ENCODE measurements around the gene FIZ1. TPM values are rescaled to one million over a fixed set of nuclear protein-coding genes. Genes with fewer than 3 reads are reported as not detected.

Gene FIZ1
- total and polyA plus RNA-seq, 2 of the 4 experiments (the other 2 are of a cell fraction) = 1.3 to 5.9 TPM

GRCh38 chr19:55619286-55619685 lies 20.0 kb upstream of the FIZ1 start:
- H2AK5ac ChIP-seq (ENCODE audit: low read depth, low read length) = no peak overlapping the region
- 67% methylated on average over 1 of the region's 3 CpGs; no CpG with 5 or more reads in 1 of the 2 experiments for WGBS, 2 experiments (ENCODE audit: extremely low coverage in 2 of 2, insufficient read length in 1 of 2)
- H2BK5ac ChIP-seq (ENCODE audit: low read depth, low read length, poor library complexity, severe bottlenecking) = no peak overlapping the region
- intact Hi-C loops (cut with micrococcal nuclease) = no loop called here
- H3K4me3 ChIP-seq (ENCODE audit: insufficient read depth, low read depth, low read length) = no peak overlapping the region
- H3K9me3 ChIP-seq (ENCODE audit: control insufficient read depth, insufficient read depth, low read length) = no peaks in the 10 kb centered on the region
- ChIA-PET POLR2A (ENCODE audit: unreplicated experiment) (no interaction called here), CTCF (interaction anchor here (0.6 to 2.4 kb wide), 5 partner anchors 12 to 116 kb away, joined by 4 to 11 read pairs (median 4); partner anchors contain the start of gene ZNF865)
- H4K8ac ChIP-seq (ENCODE audit: low read depth in 2 of 2, low read length in 2 of 2) = no peak overlapping the region
- ATAC-seq (ENCODE audit: low read depth) (peak; percentile 40), DNase-seq (peak; percentile 61)
- no peak overlapping the region for H2BK20ac ChIP-seq (ENCODE audit: low read depth, low read length)
- peaks cover 15% of the 10 kb centered on the region; the same call in 1 of the 2 replicates for H3K9me1 ChIP-seq (ENCODE audit: insufficient read depth, low read length)
- no peak overlapping the region for H2BK120ac ChIP-seq (ENCODE audit: low read depth, low read length)
- no peak overlapping the region for H2BK15ac ChIP-seq (ENCODE audit: low read depth, low read length)
- H3K18ac ChIP-seq (ENCODE audit: low read depth, low read length) = no peak overlapping the region
- H3K14ac ChIP-seq (replicated peaks; ENCODE audit: low read depth, low read length) = no peak overlapping the region
- H3K79me1 ChIP-seq (ENCODE audit: low read depth in 1 of 2, low read length in 2 of 2) = peaks cover 15 to 48% of the 10 kb centered on the region in 2 experiments
- H3K56ac ChIP-seq (ENCODE audit: extremely low read depth, insufficient read depth, low read length) = no peak overlapping the region
- H4K20me1 ChIP-seq (ENCODE audit: insufficient read depth, low read length) = peaks cover 17% of the 10 kb centered on the region; the same call in 1 of the 2 replicates
- no peak overlapping the region for H3K23ac ChIP-seq (ENCODE audit: low read depth, low read length)
- no peak overlapping the region for H3K9ac ChIP-seq (ENCODE audit: low read depth, low read length)
- dilution Hi-C loops (cut with HindIII; ENCODE audit: low sequenced_read_pairs, unreplicated experiment) = no loop called here
- no TSS peak for BruUV-seq (replicated peaks)
- no peaks in the 10 kb centered on the region for H3K27me3 ChIP-seq (ENCODE audit: control insufficient read depth, insufficient read depth, low read length)
- H2AFZ ChIP-seq (replicated peaks; ENCODE audit: low read length, poor library complexity) = no peak overlapping the region
- H3K4ac ChIP-seq (ENCODE audit: low read depth, low read length) = no peak overlapping the region
- TF ChIP-seq CHD1 (IDR thresholded peaks at IDR 0.05; ENCODE audit: low read depth, low read length) = no peak
- TF ChIP-seq CEBPB (IDR thresholded peaks at IDR 0.05; ENCODE audit: low read depth, low read length) = peak; percentile 81
- no peak overlapping the region for H4K91ac ChIP-seq (ENCODE audit: insufficient read depth, low read depth, low read length)
- H3K27ac ChIP-seq (ENCODE audit: insufficient read depth, low read length) = peak overlapping the region; percentile 14; the same call in 1 of the 2 replicates
- no peak overlapping the region for H4K5ac ChIP-seq (ENCODE audit: low read depth, low read length)
- in situ Hi-C loops (cut with MboI; ENCODE audit: low sequenced_read_pairs) = no loop called here
- H3K36me3 ChIP-seq (ENCODE audit: control insufficient read depth, insufficient read depth, low read length) = peaks cover 39% of the 10 kb centered on the region
- no peak overlapping the region for H2AK9ac ChIP-seq (replicated peaks; ENCODE audit: low read depth, low read length, poor library complexity)
- H3K4me2 ChIP-seq (ENCODE audit: low read depth, low read length) = peak overlapping the region; percentile 57; the same call in 1 of the 2 replicates
- peaks cover 13% of the 10 kb centered on the region for H3K4me1 ChIP-seq (ENCODE audit: control insufficient read depth, insufficient read depth, low read length)
